Non-pigmented ciliary epithelial cell (primary cell): ENCODE data around the gene ZNF662.

Experiments used
- DNase-seq: peaks from one replicate; pipeline ENCODE4 v3.0.0-alpha.2; 2010; ENCODE audit warnings: low read depth

The ZNF662 gene

DNA sequence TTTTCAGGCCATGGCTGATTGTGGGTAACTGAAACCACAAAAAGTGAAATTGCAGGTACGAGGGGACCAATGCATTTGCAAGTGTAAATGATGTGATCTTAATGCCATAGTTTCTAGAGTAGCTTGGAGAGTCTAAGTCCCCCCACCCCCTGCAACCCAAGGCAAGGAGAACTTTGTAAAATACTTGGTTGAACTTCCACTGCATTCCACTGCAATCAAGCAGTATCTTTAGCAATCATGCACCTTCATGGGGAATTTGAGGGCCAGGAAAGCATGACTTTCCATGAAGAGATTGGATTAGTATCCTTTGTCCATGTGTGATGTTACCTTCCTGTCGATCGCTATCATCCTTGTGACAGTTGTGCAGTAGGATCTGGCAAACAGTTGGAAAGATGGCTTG lies 18.9 kb upstream of the ZNF662 start:
- DNase-seq = no peak

- no peak for DNase-seq
Observed at GRCh38 chr3:42891042-42891441, 14.9 kb upstream of the ZNF662 start.

DNA sequence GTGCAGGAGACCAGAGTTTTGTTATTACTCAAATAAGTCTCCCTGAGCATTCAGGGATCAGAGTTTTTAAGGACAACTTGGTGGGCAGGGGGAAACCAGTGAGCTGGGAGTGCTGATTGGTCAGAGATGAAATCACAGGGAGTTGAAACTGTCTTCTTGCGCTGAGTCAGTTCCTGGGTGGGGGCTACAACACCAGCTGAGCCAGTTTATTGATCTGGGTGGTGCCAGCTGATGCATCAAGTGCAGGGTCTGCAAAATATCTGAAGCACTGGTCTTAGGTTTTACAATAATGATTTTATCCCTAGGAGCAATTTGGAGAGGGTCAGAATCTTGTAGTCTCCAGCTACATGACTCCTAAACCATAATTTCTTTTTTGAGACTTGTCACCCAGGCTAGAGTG lies 13.8 kb upstream of the ZNF662 start:
- no peak for DNase-seq

DNA sequence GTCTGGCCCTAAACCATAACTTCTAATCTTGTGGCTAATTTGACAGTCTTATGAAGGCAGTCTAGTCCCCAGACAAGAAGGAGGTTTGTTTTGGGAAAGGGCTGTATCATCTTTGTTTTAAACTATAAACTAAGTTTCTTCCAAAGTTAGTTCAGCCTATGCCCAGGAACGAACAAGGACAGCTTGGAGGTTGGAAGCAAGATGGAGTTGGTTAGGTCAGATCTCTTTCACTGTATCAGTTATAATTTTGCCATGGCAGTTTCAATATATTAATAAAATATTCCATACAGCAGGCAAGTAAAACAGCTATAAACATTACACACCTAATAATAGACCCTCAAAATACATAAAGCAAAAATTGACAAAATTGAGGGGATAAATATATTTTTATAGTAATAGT lies 13.1 kb upstream of the ZNF662 start:
- no peak for DNase-seq

DNA sequence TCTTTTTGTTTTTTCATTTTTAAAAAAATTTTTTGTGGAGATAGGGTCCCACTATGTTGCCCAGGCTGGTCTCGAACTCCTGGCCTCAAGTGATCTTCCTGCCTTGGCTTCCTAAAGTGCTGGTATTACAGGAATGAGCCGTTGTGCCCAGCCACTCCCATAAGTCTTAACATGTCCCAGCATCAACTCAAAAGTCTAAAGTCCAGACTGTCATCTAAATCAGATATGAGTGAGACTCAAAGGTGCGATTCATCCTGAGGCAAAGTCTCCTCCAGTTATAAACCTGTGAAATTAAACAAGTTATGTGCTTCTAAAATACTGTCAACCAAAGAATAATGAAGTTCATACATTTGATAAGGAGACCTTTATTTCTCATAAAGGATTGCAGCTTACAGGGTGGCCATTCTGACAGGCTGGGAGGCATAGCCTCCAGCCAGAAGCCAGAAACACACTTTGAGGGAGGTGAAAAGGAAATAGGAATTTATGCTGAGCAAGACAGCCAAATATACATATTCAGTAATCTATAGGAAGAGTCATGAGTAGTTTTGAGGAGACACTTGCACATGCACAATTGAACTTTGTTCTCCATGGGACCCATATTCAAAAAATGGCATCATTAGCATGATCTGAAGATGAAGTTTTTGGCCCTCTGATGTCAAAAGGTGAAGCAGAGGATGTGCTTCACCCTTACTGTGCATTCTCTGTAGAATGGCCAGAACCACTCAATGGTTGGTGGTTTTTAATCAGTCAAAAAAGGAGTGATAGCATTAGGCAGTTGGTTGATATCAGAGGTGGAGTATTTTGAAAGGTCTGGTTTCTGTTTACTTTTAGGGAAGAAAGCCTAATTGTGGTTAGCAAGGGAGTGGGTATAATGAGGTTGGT lies 11.0 kb upstream of the ZNF662 start:
- DNase-seq = no peak

DNA sequence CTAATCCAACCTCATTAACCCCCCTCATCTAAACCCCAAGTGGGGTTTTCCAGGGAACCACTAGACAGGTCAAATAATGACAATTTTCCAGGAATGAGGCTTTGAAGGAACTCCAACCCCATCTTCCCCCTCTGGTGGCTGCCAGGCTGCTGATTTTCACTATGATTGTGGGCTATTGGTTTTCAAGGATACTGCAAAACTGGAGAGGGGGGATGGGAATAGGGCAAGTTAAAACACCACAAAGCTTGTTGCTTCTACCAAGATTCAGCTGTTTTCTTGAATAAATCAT lies 10.4 kb upstream of the ZNF662 start:
- no peak for DNase-seq

- DNase-seq = no peak
Observed at GRCh38 chr3:42898896-42899675, 6.9 kb upstream of the ZNF662 start.

GRCh38 chr3:42900226-42901072 lies 5.5 kb upstream of the ZNF662 start:
- DNase-seq = no peak

- DNase-seq = no peak
Observed at GRCh38 chr3:42901073-42901415, 4.9 kb upstream of the ZNF662 start.

- no peak for DNase-seq
Observed at GRCh38 chr3:42902257-42902656, 3.7 kb upstream of the ZNF662 start.

- DNase-seq = no peak
Observed at GRCh38 chr3:42904076-42904475, 1.9 kb upstream of the ZNF662 start.

DNA sequence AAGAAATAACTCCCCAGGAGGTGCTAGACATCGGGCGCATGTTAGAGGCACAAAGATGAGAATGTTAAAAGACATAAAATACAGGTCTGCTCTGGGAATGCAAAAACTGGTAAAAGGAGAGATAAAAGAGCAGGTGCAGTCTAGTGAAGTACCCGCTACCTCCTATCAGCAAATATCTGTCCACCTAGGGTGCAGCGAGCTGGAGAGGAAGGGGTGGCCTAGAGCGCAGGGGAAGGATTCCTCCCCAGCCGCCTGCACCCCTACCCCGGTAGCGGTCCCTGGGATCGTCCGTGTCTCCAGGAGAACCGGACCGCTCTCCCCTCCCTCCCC lies 237 bp upstream of the ZNF662 start:
- no peak for DNase-seq

- no peak for DNase-seq
Observed at GRCh38 chr3:42906848-42907183, 874 bp downstream of the ZNF662 start.

GRCh38 chr3:42908675-42909074 lies 2.7 kb downstream of the ZNF662 start:
- no peak for DNase-seq

DNA sequence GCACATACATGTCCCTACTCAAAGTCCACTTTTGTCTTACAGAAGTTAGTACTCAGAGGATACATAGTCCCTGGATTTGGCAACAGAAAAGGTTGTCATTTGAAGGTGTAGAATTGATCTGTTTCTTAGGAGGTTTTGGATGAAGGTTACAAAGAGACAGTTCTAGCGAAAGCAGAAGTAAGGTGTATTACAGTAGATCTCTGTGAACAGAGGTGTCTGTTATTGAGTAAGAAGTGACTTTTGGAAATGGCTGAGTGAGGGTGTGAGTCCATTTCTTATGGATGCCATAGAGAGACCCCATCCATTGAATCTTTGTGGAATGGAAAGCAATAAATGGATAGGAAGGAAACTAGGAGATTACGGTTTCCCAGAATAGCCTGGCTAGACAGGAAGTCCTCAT lies 5.6 kb downstream of the ZNF662 start:
- DNase-seq = no peak

- no peak for DNase-seq
Observed at GRCh38 chr3:42914771-42915515, 9.0 kb downstream of the ZNF662 start.

DNA sequence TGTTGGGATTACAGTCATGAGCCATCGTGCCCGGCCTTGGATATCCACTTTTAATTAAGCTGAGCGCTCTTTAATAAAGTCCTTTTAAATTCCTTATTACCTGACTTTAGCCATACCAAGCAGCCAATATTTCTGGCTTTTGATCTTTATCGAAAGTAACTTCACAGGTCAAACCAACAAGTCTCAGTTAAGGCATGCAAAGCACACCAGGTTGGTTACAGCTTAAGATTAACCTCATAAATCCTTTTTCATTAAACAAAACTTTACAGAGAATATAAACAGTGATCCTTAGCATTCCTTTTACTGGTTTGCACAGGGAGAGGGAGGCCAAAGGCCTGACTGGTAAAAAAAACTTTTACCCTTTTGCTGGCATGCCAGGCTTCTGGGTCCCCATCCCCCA lies 17.7 kb downstream of the ZNF662 start:
- DNase-seq = no peak

DNA sequence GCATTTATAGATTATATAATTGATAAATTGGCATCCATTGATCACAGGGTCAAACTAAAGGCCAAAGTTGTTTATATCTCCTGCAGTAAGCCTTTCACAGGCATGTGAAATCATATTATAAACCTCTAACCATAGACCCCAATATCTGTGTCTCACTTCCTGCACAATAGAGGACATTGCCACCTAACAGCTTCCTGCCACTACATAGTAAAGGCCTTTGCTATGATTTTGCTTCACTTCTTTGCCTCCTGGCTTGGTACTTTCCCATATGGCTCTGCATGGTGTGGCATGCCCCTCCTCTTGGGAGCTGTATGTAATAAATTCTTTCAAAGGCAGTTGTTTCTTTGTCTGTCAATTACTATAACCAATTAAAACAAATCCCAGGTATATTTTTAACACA lies 20.4 kb downstream of the ZNF662 start:
- no peak for DNase-seq

- DNase-seq = no peak
Observed at GRCh38 chr3:42934111-42934510, 28.2 kb downstream of the ZNF662 start.

DNA sequence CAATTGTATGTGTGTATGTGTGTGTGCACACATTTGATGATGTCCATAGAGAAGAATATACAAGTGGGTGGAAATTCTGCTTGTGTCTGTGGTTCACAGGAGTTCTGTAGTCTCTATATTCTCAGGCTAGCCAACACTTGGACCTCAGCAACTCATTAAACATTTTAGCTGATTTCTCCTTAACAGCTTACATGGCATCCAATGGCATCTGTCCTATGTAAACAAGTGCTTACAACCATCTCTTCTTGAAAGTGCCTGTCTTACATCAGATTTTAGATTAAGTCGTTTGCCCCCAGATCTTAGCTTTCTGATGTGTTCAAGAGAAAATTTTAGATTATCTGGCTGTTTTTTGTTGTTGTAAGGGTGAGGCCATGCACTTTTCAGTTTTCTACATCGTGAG lies 29.0 kb downstream of the ZNF662 start:
- DNase-seq = no peak

DNA sequence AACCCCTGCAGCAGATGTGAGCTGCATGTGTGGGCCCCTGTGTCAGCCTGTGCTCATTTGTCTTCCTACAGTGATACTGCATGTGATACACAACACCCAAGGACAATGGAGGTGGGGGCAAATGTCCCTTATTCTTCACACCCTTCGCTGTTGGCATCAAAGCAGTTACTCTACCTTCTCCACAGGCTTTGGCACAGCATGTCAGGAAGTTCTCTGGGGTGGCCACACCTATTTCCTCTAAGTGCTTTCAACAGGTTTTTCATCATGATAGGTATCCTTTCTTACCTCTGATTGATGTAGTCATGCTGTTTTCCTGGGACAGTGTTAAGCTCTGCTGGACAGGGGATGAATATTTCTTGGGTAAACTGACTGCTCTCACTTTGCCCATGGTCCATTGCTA lies 29.5 kb downstream of the ZNF662 start:
- no peak for DNase-seq
